ENCODE data around the gene PLK2. TPM values are rescaled to one million over a fixed set of nuclear protein-coding genes. Genes with fewer than 3 reads are reported as not detected.
A peak's percentile ranks its signal among the peaks of the same experiment; 100 is the strongest.

The PLK2 gene
- total RNA-seq (100 to 1,000 TPM in 1 of 2 donors, 10 to 100 TPM in 1; 57.1 to 363 TPM), polyA plus RNA-seq (10 to 100 TPM; 20.1 to 24.8 TPM)
- long read RNA-seq, donor 1, transcript PLK2-201 (14 exons, 2,960 nt), result major isoform, 16 of 59 reads
- long read RNA-seq, donor 1, transcript PLK2-206 (2 exons, 625 nt), result major isoform, 16 of 59 reads
- long read RNA-seq, donor 1, transcript PLK2-213 (3 exons, 823 nt), result minor isoform, 5 of 59 reads
- long read RNA-seq, donor 1, transcript PLK2-212 (2 exons, 275 nt), result minor isoform, 5 of 59 reads
- long read RNA-seq, donor 1, partial matches to known transcripts, result 13 of 59 reads
- long read RNA-seq, donor 1, other reads (novel, unspliced or antisense), result 0 of 59 reads
- long read RNA-seq, donor 2, transcript PLK2-206 (2 exons, 625 nt), result major isoform, 16 of 17 reads
- long read RNA-seq, donor 2, partial matches to known transcripts, result 0 of 17 reads
- long read RNA-seq, donor 2, other reads (novel, unspliced or antisense), result 0 of 17 reads
- long read RNA-seq, donor 3, transcript PLK2-213 (3 exons, 823 nt), result minor isoform, 7 of 40 reads
- long read RNA-seq, donor 3, transcript PLK2-206 (2 exons, 625 nt), result major isoform, 12 of 40 reads
- long read RNA-seq, donor 3, transcript PLK2-201 (14 exons, 2,960 nt), result minor isoform, 8 of 40 reads
- long read RNA-seq, donor 3, partial matches to known transcripts, result 11 of 40 reads
- long read RNA-seq, donor 3, other reads (novel, unspliced or antisense), result 0 of 40 reads
- long read RNA-seq, donor 4, transcript PLK2-206 (2 exons, 625 nt), result major isoform, 23 of 32 reads
- long read RNA-seq, donor 4, partial matches to known transcripts, result 5 of 32 reads
- long read RNA-seq, donor 4, other reads (novel, unspliced or antisense), result 0 of 32 reads
- long read RNA-seq, donor 5, transcript PLK2-213 (3 exons, 823 nt), result minor isoform, 5 of 92 reads
- long read RNA-seq, donor 5, transcript PLK2-212 (2 exons, 275 nt), result minor isoform, 6 of 92 reads
- long read RNA-seq, donor 5, transcript PLK2-201 (14 exons, 2,960 nt), result minor isoform, 12 of 92 reads
- long read RNA-seq, donor 5, transcript PLK2-206 (2 exons, 625 nt), result major isoform, 30 of 92 reads
- long read RNA-seq, donor 5, partial matches to known transcripts, result 38 of 92 reads
- long read RNA-seq, donor 5, other reads (novel, unspliced or antisense), result 0 of 92 reads

- ATAC-seq (ENCODE audit: insufficient read depth, low FRiP score) (peak; percentile 88), DNase-seq (peak; percentile 96 to 97 (median 97))
- Histone ChIP-seq H3K9me3 (ENCODE audit: control insufficient read depth in 4 of 4, insufficient read depth in 3 of 4, low read length in 3 of 4) (no peaks in the 10 kb centered on the region), H3K4me3 (peak within 1 kb of the TSS; percentile 74), H3K9ac (ENCODE audit: insufficient read depth in 1 of 2, low read length in 2 of 2) (peak within 1 kb of the TSS; percentile 51 to 86), H3K27ac (ENCODE audit: low read depth in 1 of 2, low read length in 1 of 2) (peak within 1 kb of the TSS; percentile 94 to 97), H3K27me3 (ENCODE audit: control insufficient read depth in 3 of 3, insufficient read depth in 3 of 3, low read length in 2 of 3) (no peaks in the 10 kb centered on the region), H3K36me3 (ENCODE audit: control insufficient read depth in 4 of 4, insufficient read depth in 4 of 4, low read length in 4 of 4) (peaks cover 0 to 30% (median 6%) of the 10 kb centered on the region in 4 donors), H3K4me1 (ENCODE audit: control insufficient read depth in 5 of 5, insufficient read depth in 5 of 5, low read length in 5 of 5) (peaks cover 0 to 31% (median 13%) of the 10 kb centered on the region in 5 donors)
- TF ChIP-seq CTCF (IDR thresholded peaks at IDR 0.05; ENCODE audit: control extremely low read depth, extremely low read depth), result peak; percentile 33
- 0 to 1% methylated on average over 82 to 89 of the region's 89 CpGs for WGBS, 2 donors
Observed at GRCh38 chr5:58460002-58460731, at the start of gene PLK2. Gene PLK2, minus strand, starts transcription at chr5:58460086. Its CDS starts 127 bp downstream, at chr5:58459959.

GRCh38 chr5:58507715-58508114, 47.8 kb upstream of the PLK2 start:
- no peak for DNase-seq

More at GRCh38 chr5:58507715-58508114, 47.8 kb upstream of the PLK2 start:
- H3K27me3 ChIP-seq (ENCODE audit: control insufficient read depth in 3 of 3, insufficient read depth in 3 of 3, low read length in 2 of 3), result no peaks in the 10 kb centered on the region
- peaks cover 0 to 3% (median 0%) of the 10 kb centered on the region in 4 donors for H3K9me3 ChIP-seq (ENCODE audit: control insufficient read depth in 4 of 4, insufficient read depth in 3 of 4, low read length in 3 of 4)
- H3K27ac ChIP-seq (ENCODE audit: low read depth in 1 of 2, low read length in 1 of 2), result no peak overlapping the region
- no peak for ATAC-seq (ENCODE audit: insufficient read depth, low FRiP score)
- no peak overlapping the region for H3K4me3 ChIP-seq
- no peak for TF ChIP-seq CTCF (IDR thresholded peaks at IDR 0.05; ENCODE audit: control extremely low read depth, extremely low read depth)
- peaks cover 0 to 7% (median 0%) of the 10 kb centered on the region in 5 donors for H3K4me1 ChIP-seq (ENCODE audit: control insufficient read depth in 5 of 5, insufficient read depth in 5 of 5, low read length in 5 of 5)
- WGBS, 2 donors, result 71 to 78% methylated on average over 4 of the region's 4 CpGs
- no peaks in the 10 kb centered on the region for H3K36me3 ChIP-seq (ENCODE audit: control insufficient read depth in 4 of 4, insufficient read depth in 4 of 4, low read length in 4 of 4)
- H3K9ac ChIP-seq (ENCODE audit: insufficient read depth in 1 of 2, low read length in 2 of 2), result no peak overlapping the region
